ENCODE measurements around the gene EIF1AX. TPM values are rescaled to one million over a fixed set of nuclear protein-coding genes. Genes with fewer than 3 reads are reported as not detected.
"Not testable (repeated sequence)": the region's sequence is repeated elsewhere in the genome, so short reads cannot be mapped to it uniquely, and the experiment has no call there.

EIF1AX gene
- polyA plus RNA-seq, 5 donors: 105 to 127 (median 111) TPM

- DNase-seq: no peak
Measured at GRCh38 chrX:20129547-20129946, 12.1 kb downstream of the EIF1AX start.

GRCh38 chrX:20128670-20129069, 13.0 kb downstream of the EIF1AX start:
- DNase-seq: no peak

- DNase-seq: not testable (repeated sequence)
Measured at GRCh38 chrX:20127440-20127839, 14.2 kb downstream of the EIF1AX start.

GRCh38 chrX:20126833-20127232, 14.8 kb downstream of the EIF1AX start:
- DNase-seq: not testable (repeated sequence)

GRCh38 chrX:20124964-20125363, 16.7 kb downstream of the EIF1AX start:
- no peak for DNase-seq

- DNase-seq: no peak
Measured at GRCh38 chrX:20118065-20118824, 23.4 kb downstream of the EIF1AX start.

GRCh38 chrX:20116577-20117240, 24.9 kb downstream of the EIF1AX start, which contains the start of gene MAP7D2:
Gene MAP7D2 (minus strand): TSS chrX:20116907. CDS start chrX:20116879, 28 bp downstream.
- DNase-seq: no peak

GRCh38 chrX:20116087-20116576, 25.5 kb downstream of the EIF1AX start:
- no peak for DNase-seq

GRCh38 chrX:20112022-20112774, 29.4 kb downstream of the EIF1AX start:
- no peak for DNase-seq

GRCh38 chrX:20111271-20111670, 30.4 kb downstream of the EIF1AX start:
- DNase-seq: no peak

- DNase-seq: no peak
Measured at GRCh38 chrX:20101934-20102581, 39.6 kb downstream of the EIF1AX start.

GRCh38 chrX:20091499-20091898, 50.1 kb downstream of the EIF1AX start:
- DNase-seq: no peak

- no peak for DNase-seq
Measured at GRCh38 chrX:20089845-20090244, 51.8 kb downstream of the EIF1AX start.

GRCh38 chrX:20080277-20080676, 61.4 kb downstream of the EIF1AX start:
- DNase-seq: no peak

Other genes with a start within 250 kb of the EIF1AX start
- gene BCLAF3, start 150.8 kb downstream of the EIF1AX start, polyA plus RNA-seq (ENCODE audit: insufficient read depth in 1 of 5, insufficient read length in 5 of 5, low replicate concordance in 1 of 5): 10 to 100 TPM; 12.5 to 19.1 (median 17.8) TPM
- under 1 TPM; 0.28 to 0.38 (median 0.33) TPM for gene MAP7D2, start 24.9 kb downstream of the EIF1AX start, polyA plus RNA-seq (ENCODE audit: insufficient read depth in 1 of 5, insufficient read length in 5 of 5, low replicate concordance in 1 of 5)
- gene RPS6KA3, start 125.1 kb upstream of the EIF1AX start, polyA plus RNA-seq (ENCODE audit: insufficient read depth in 1 of 5, insufficient read length in 5 of 5, low replicate concordance in 1 of 5): 10 to 100 TPM; 26.4 to 51.0 (median 45.7) TPM

Measured in right lung (tissue), 5 donors.